K562 (cell line): ENCODE results near the gene TTC13. TPM values are rescaled to one million over a fixed set of nuclear protein-coding genes. Genes with fewer than 3 reads are reported as not detected.
A peak's percentile ranks its signal among the peaks of the same experiment; 100 is the strongest.

Experiments used
- ATAC-seq: fragments of 200-7000 bp; cut with Tn5 transposase; 3 replicates; pipeline ENCODE4 v1.9.1; 2020; ENCODE audit warnings: moderate library complexity
- BruUV-seq: library from RNA; stranded (reverse); fragments of 400-500 nt; replicated peaks from 2 replicates; lab custom pipeline; 2021; lab: Mats Ljungman, UMichigan
- CTCF ChIA-PET: fragments of 300-600 bp; formaldehyde crosslinking; extraction: SDS; loops from one replicate; lab custom pipeline; 2021; ENCODE audit warnings: low intra/inter-chr PET ratio; lab: Yijun Ruan, JAX
- POLR2A ChIA-PET: fragments of 300-600, 350-650 bp; sonication (Branson Sonifier 250); formaldehyde crosslinking; extraction: SDS; loops from one replicate; lab custom pipeline; 2021; ENCODE audit warnings: antibody characterized with exemption, inconsistent platforms; lab: Yijun Ruan, JAX
- DNase-seq, 4 experiments: peaks; one replicate each; pipeline versions ENCODE4 v3.0.0 to v3.0.0-alpha.2; 2011 to 2018; ENCODE audit warnings: low spot score in 3 of 4, mixed read lengths in 3 of 4; ENCODE audit errors: extremely low read depth in 1 of 4
- FAIRE-seq: peaks from 2 replicates; lab custom pipeline; 2011; peaks lifted over from hg19 to GRCh38; lab: Jason Lieb, UNC
- H2AFZ ChIP-seq: 2 replicates; pipeline ENCODE4 v1.6.0; 2011; ENCODE audit warnings: low read depth, low read length, control low read depth, inconsistent platforms
- H3K27ac ChIP-seq: fragments of 200-600 bp; 3 replicates; pipeline ENCODE4 v1.8.0; 2011; ENCODE audit warnings: low read depth, mild to moderate bottlenecking, control low read depth, inconsistent platforms, low read length, moderate library complexity, mixed read lengths; ENCODE audit errors: extremely low read depth
- H3K27me3 ChIP-seq, 2 experiments: fragments of 300-600 bp in 1 of 2; 2 replicates in 1 of 2; 3 replicates in 1 of 2; pipeline versions ENCODE4 v1.6.0 to v1.8.0; 2011; ENCODE audit warnings: inconsistent platforms in 2 of 2, low read length in 2 of 2, mild to moderate bottlenecking in 1 of 2, mixed read lengths in 1 of 2, moderate library complexity in 1 of 2; ENCODE audit not compliant: control insufficient read depth in 2 of 2, insufficient read depth in 2 of 2
- H3K36me3 ChIP-seq: fragments of 300-600 bp; 3 replicates; pipeline ENCODE4 v1.8.0; 2011; ENCODE audit warnings: mild to moderate bottlenecking, low read length, inconsistent platforms; ENCODE audit not compliant: control insufficient read depth, insufficient read depth
- H3K4me1 ChIP-seq, 2 experiments: fragments of 200-600 bp in 1 of 2; replicated peaks in 1 of 2; 2 replicates in 1 of 2; 3 replicates in 1 of 2; pipeline versions ENCODE4 v1.5.1 to v1.8.0; 2011; ENCODE audit warnings: inconsistent platforms in 2 of 2, low read length in 2 of 2, mild to moderate bottlenecking in 1 of 2, mixed read lengths in 1 of 2, moderate library complexity in 1 of 2; ENCODE audit not compliant: control insufficient read depth in 2 of 2, insufficient read depth in 2 of 2
- H3K4me2 ChIP-seq: 2 replicates; pipeline ENCODE4 v1.6.1; 2011; ENCODE audit warnings: low read length, control low read depth, inconsistent platforms, mixed read lengths; ENCODE audit not compliant: insufficient read depth
- H3K4me3 ChIP-seq: fragments of 200-600 bp; sonication (generic), shearing (Covaris generic); 2 replicates; pipeline ENCODE4 v1.5.1; 2016; ENCODE audit warnings: control low read depth, inconsistent platforms
- H3K79me2 ChIP-seq: fragments of 200-600 bp; 3 replicates; pipeline ENCODE4 v1.8.0; 2011; ENCODE audit warnings: low read length, inconsistent platforms; ENCODE audit not compliant: control insufficient read depth, insufficient read depth
- H3K9ac ChIP-seq, 2 experiments: 2 replicates each; pipeline versions ENCODE4 v1.6.0 to v1.6.1; 2011; ENCODE audit warnings: low read depth in 2 of 2, low read length in 2 of 2, control low read depth in 1 of 2, inconsistent platforms in 1 of 2, mild to moderate bottlenecking in 1 of 2, mixed read lengths in 1 of 2; ENCODE audit not compliant: insufficient read depth in 1 of 2
- H3K9me1 ChIP-seq: one replicate; pipeline ENCODE4 v1.6.0; 2011; ENCODE audit warnings: inconsistent platforms, mild to moderate bottlenecking, low read length, moderate library complexity; ENCODE audit not compliant: control insufficient read depth, insufficient read depth
- H3K9me3 ChIP-seq: replicated peaks from 2 replicates; pipeline ENCODE4 v1.5.1; 2011; ENCODE audit warnings: low read depth, low read length, inconsistent platforms; ENCODE audit not compliant: control insufficient read depth, insufficient read depth
- H4K20me1 ChIP-seq: replicated peaks from 2 replicates; pipeline ENCODE4 v1.6.1; 2011; ENCODE audit warnings: low read length, inconsistent platforms, mixed read lengths; ENCODE audit not compliant: control insufficient read depth, insufficient read depth
- BCOR ChIP-seq: fragments of 450-650 bp; IDR thresholded peaks from 2 replicates; pipeline ENCODE4 v1.6.1; 2016
- BDP1 ChIP-seq: IDR thresholded peaks from 3 replicates; pipeline ENCODE4 v1.6.1; 2011; ENCODE audit not compliant: insufficient read length, insufficient read depth
- CCNT2 ChIP-seq: IDR thresholded peaks from 2 replicates; pipeline ENCODE4 v1.6.1; 2011; ENCODE audit warnings: borderline replicate concordance, low read depth, mild to moderate bottlenecking, moderate library complexity, mixed read lengths, low read length; ENCODE audit not compliant: insufficient read length; ENCODE audit errors: extremely low read depth
- CEBPB ChIP-seq: fragments of 450-650 bp; IDR thresholded peaks from 2 replicates; pipeline ENCODE4 v1.6.1; 2016; ENCODE audit warnings: missing genetic modification characterization, missing compliant biosample characterization
- DACH1 ChIP-seq: fragments of 450-650 bp; IDR thresholded peaks from 2 replicates; pipeline ENCODE4 v1.6.1; 2018; ENCODE audit not compliant: partially characterized antibody
- FOXA3 ChIP-seq, 2 experiments: fragments of 450-650 bp in 1 of 2; sonication (generic) in 1 of 2; formaldehyde crosslinking; IDR thresholded peaks in 1 of 2; conservative IDR thresholded peaks in 1 of 2; 2 replicates each; pipeline versions ENCODE4 v1.4.0 to v1.8.0; 2020 to 2022; ENCODE audit warnings: mild to moderate bottlenecking in 2 of 2, missing genetic modification reagents in 1 of 2
- FUS ChIP-seq: fragments of 200-400 bp; formaldehyde crosslinking; optimal IDR thresholded peaks from 2 replicates; pipeline ENCODE3; 2017; ENCODE audit warnings: low read depth, low read length
- MLLT1 ChIP-seq, 2 experiments: fragments of 450-650 bp; IDR thresholded peaks; 2 replicates each; pipeline ENCODE4 v1.6.1; 2016
- NUFIP1 ChIP-seq: fragments of 450-650 bp; IDR thresholded peaks from 2 replicates; pipeline ENCODE4 v1.6.1; 2018; ENCODE audit not compliant: partially characterized antibody
- RBM25 ChIP-seq: fragments of 200-400 bp; formaldehyde crosslinking; IDR thresholded peaks from 2 replicates; pipeline ENCODE4 v1.6.1; 2018; ENCODE audit warnings: low read length, low read depth, moderate library complexity; ENCODE audit not compliant: severe bottlenecking
- RFX1 ChIP-seq: fragments of 450-650 bp; IDR thresholded peaks from 2 replicates; pipeline ENCODE4 v1.6.1; 2016; ENCODE audit warnings: mild to moderate bottlenecking, moderate library complexity
- SMAD4 ChIP-seq: fragments of 250-450 bp; sonication (Bioruptor Pico); conservative IDR thresholded peaks from 2 replicates; pipeline ENCODE4 v1.8.0; 2021; ENCODE audit warnings: inconsistent platforms, mild to moderate bottlenecking, moderate library complexity
- TCF15 ChIP-seq: fragments of 250-450 bp; sonication (Bioruptor Pico); IDR thresholded peaks from 2 replicates; pipeline ENCODE4 v1.8.0; 2022; ENCODE audit warnings: moderate library complexity, mild to moderate bottlenecking, inconsistent platforms
- U2AF1 ChIP-seq: fragments of 200-400 bp; formaldehyde crosslinking; optimal IDR thresholded peaks from 2 replicates; pipeline ENCODE3; 2017; ENCODE audit warnings: mild to moderate bottlenecking, low read depth, low read length, moderate library complexity
- WHSC1 ChIP-seq: IDR thresholded peaks from one replicate; pipeline ENCODE4 v1.6.1; 2012; ENCODE audit warnings: low read length, control low read depth, inconsistent platforms
- ZBTB33 ChIP-seq: sonication (generic); formaldehyde crosslinking; IDR thresholded peaks from 2 replicates; pipeline ENCODE4 v1.8.1; 2023; ENCODE audit warnings: mild to moderate bottlenecking, missing genetic modification reagents
- ZNF121 ChIP-seq: sonication (generic); formaldehyde crosslinking; conservative IDR thresholded peaks from 2 replicates; pipeline ENCODE4 v1.8.0; 2022; ENCODE audit warnings: missing genetic modification reagents
- ZNF197 ChIP-seq: fragments of 200-800 bp; sonication (Bioruptor generic); IDR thresholded peaks from 2 replicates; pipeline ENCODE4 v1.6.1; 2016; ENCODE audit warnings: low read depth, missing genetic modification characterization, missing compliant biosample characterization
- ZNF384 ChIP-seq: IDR thresholded peaks from 2 replicates; pipeline ENCODE4 v1.6.1; 2012; ENCODE audit warnings: low read depth, low read length, improper control_type of control experiment
- WGBS: fragments of 100-300 bp; shearing (Covaris generic); methylation state at CpG from one replicate; pipeline ENCODE4 v1.1.6; 2016; ENCODE audit warnings: low coverage, mixed read lengths; ENCODE audit not compliant: insufficient coverage; ENCODE audit errors: missing lambda C conversion rate; 5-methylcytosine and 5-hydroxymethylcytosine counted together
- in situ Hi-C: fragments of 300-500 bp; cut with MboI; formaldehyde crosslinking; loops from 4 replicates; pipeline ENCODE4 v1.15.0; 2018; ENCODE audit warnings: inconsistent platforms, mixed read lengths
- intact Hi-C: fragments of 100-400 bp; cut with micrococcal nuclease; formaldehyde crosslinking; loops from 2 replicates; pipeline ENCODE4 v1.14.2; 2022
- polyA plus RNA-seq, 8 experiments: library from polyadenylated mRNA; depleted of rRNA in 4 of 8; stranded (reverse) in 5 of 8; unstranded in 3 of 8; fragments of >200 nt; fragmentation: Nextera tagmentation in 2 of 8; fragmentation: Illumina TruSeq in 1 of 8; extraction: Ambion mirVana in 2 of 8; extraction: Trizol in 1 of 8; gene quantifications; 2 replicates each; pipeline versions ENCODE4 v1.2.1 to v1.2.3, GENCODE V29; 2011 to 2014; ENCODE audit warnings: inconsistent platforms in 1 of 8, missing spikeins in 1 of 8
- total RNA-seq, 7 experiments: library from RNA; depleted of rRNA in 6 of 7; stranded (reverse); fragments of >200 nt in 6 of 7; fragmentation: Illumina TruSeq in 2 of 7; extraction: Trizol in 2 of 7; gene quantifications; 2 replicates each; pipeline versions ENCODE4 v1.2.1 to v1.2.3, GENCODE V29; 2011 to 2021; ENCODE audit warnings: low replicate concordance in 1 of 7

Gene TTC13
- total and polyA plus RNA-seq, 9 of the 15 experiments (the other 6 are each of a cell fraction or from before 2014, with no cell fraction given) = 1.7 to 13.8 (median 9.6) TPM

- TF ChIP-seq FOXA3 (CRISPR knock-in tag; conservative IDR thresholded peaks at IDR 0.05 in 1 of 2, IDR thresholded peaks at IDR 0.05 in 1 of 2) (no peak), CEBPB (no peak), BDP1 (no peak)
These were observed 8.3 kb upstream of the TTC13 start (continued) for GRCh38 chr1:230986976-230987375.

- Histone ChIP-seq H3K9me3 (no peaks in the 10 kb centered on the region), H3K79me2 (peaks cover 74% of the 10 kb centered on the region)
- 0 out of 2 replicates have a peak, but pooled peaks have one; percentile 66 for TF ChIP-seq BCOR
- TF ChIP-seq U2AF1 = no peak
- peak; percentile 46 for TF ChIP-seq RFX1
- no peak for TF ChIP-seq WHSC1
- TF ChIP-seq RBM25 = peak; percentile 59
- TF ChIP-seq ZNF121 (CRISPR knock-in tag) = peak; percentile 83
- TF ChIP-seq CCNT2 = peak; percentile 14
- no peak for TF ChIP-seq FUS
- peak; percentile 77 for TF ChIP-seq ZBTB33 (CRISPR knock-in tag)
- no peak for TF ChIP-seq SMAD4 (CRISPR knock-in tag)
- TF ChIP-seq DACH1 = peak; percentile 53
- TF ChIP-seq ZNF197 (CRISPR knock-in tag) = 0 out of 2 replicates have a peak, but pooled peaks have one; percentile 20
- TF ChIP-seq NUFIP1 = no peak
- 0 out of 2 replicates have a peak, but pooled peaks have one; percentile 51 for TF ChIP-seq TCF15 (CRISPR knock-in tag)
- TF ChIP-seq MLLT1 (IDR thresholded peaks at IDR 0.05) = peak in 1 of 2 experiments; percentile 38; a peak in 1 of 4 replicates
- TF ChIP-seq ZNF384 = peak; percentile 48; the same call in 1 of the 2 replicates
These were observed 7.0 kb upstream of the TTC13 start for GRCh38 chr1:230985711-230986110.

More at GRCh38 chr1:230985711-230986110, 7.0 kb upstream of the TTC13 start:
- H4K20me1 ChIP-seq = no peaks in the 10 kb centered on the region; the same call in 1 of the 2 replicates
- BruUV-seq = no TSS peak
- no peak for FAIRE-seq
- WGBS = 76% methylated on average over 6 of the region's 6 CpGs
- peak; percentile 66 for ATAC-seq
- CTCF ChIA-PET = no interaction called here
- intact Hi-C loops (loop anchor here (10.0 kb wide), 1 partner anchor 349 kb away; the partner anchor contains the start of genes EXOC8 and SPRTN), in situ Hi-C loops (no loop called here)
- H2AFZ ChIP-seq = no peak overlapping the region
- no peak overlapping the region for H3K4me3 ChIP-seq
- peak overlapping the region; percentile 77 for H3K27ac ChIP-seq
- peak overlapping the region in 1 of 2 experiments; percentile 44; a peak in 2 of 4 replicates for H3K9ac ChIP-seq
- peak overlapping the region; percentile 57 for H3K4me2 ChIP-seq
- H3K4me1 ChIP-seq = peaks cover 16 to 54% of the 10 kb centered on the region in 2 experiments
- DNase-seq = peak in 1 of 4 experiments; percentile 61
- no peaks in the 10 kb centered on the region for H3K27me3 ChIP-seq
- H3K9me1 ChIP-seq = no peaks in the 10 kb centered on the region
- peaks cover 75% of the 10 kb centered on the region for H3K36me3 ChIP-seq
- POLR2A ChIA-PET = interaction anchor here (0.8 to 1.2 kb wide), 2 partner anchors 10 to 16 kb away, joined by 3 to 7 read pairs; no protein-coding TSS in a partner anchor
